ENCODE measurements around the gene WSB2. TPM values are rescaled to one million over a fixed set of nuclear protein-coding genes. Genes with fewer than 3 reads are reported as not detected.

WSB2 gene
- total RNA-seq, 1 experiment from 2014 or later: 112 TPM

- TF ChIP-seq CTCF (IDR thresholded peaks at IDR 0.05; ENCODE audit: unreplicated experiment): no peak
- CTCF ChIA-PET: no interaction called here
- no peaks in the 10 kb centered on the region for H3K4me1 Mint-ChIP-seq (ENCODE audit: low read depth, unreplicated experiment)
- DNase-seq: no peak
- no peak overlapping the region for H3K27ac Mint-ChIP-seq (ENCODE audit: unreplicated experiment)
- H3K36me3 Mint-ChIP-seq (ENCODE audit: insufficient read depth, unreplicated experiment): peaks cover 63% of the 10 kb centered on the region
- no peak overlapping the region for H3K4me3 Mint-ChIP-seq (ENCODE audit: low read depth, unreplicated experiment)
- H3K9me3 Mint-ChIP-seq (ENCODE audit: low read depth, unreplicated experiment): no peaks in the 10 kb centered on the region
- H3K27me3 Mint-ChIP-seq (ENCODE audit: unreplicated experiment): no peaks in the 10 kb centered on the region
- no TSS peak for BruUV-seq (replicated peaks)
- intact Hi-C loops (cut with micrococcal nuclease; ENCODE audit: unreplicated experiment): no loop called here
Measured at GRCh38 chr12:118044577-118044976, 16.4 kb downstream of the WSB2 start.

- H3K27me3 Mint-ChIP-seq (ENCODE audit: unreplicated experiment): no peaks in the 10 kb centered on the region
- intact Hi-C loops (cut with micrococcal nuclease; ENCODE audit: unreplicated experiment): no loop called here
- no peaks in the 10 kb centered on the region for H3K4me1 Mint-ChIP-seq (ENCODE audit: low read depth, unreplicated experiment)
- H3K36me3 Mint-ChIP-seq (ENCODE audit: insufficient read depth, unreplicated experiment): peaks cover 64% of the 10 kb centered on the region
- CTCF ChIA-PET: interaction anchor here (0.7 kb wide), 1 partner anchor 9 kb away, joined by 3 read pairs; no protein-coding TSS in a partner anchor
- no peaks in the 10 kb centered on the region for H3K9me3 Mint-ChIP-seq (ENCODE audit: low read depth, unreplicated experiment)
- no peak for DNase-seq
- BruUV-seq (replicated peaks): no TSS peak
- H3K4me3 Mint-ChIP-seq (ENCODE audit: low read depth, unreplicated experiment): no peak overlapping the region
- no peak for TF ChIP-seq CTCF (IDR thresholded peaks at IDR 0.05; ENCODE audit: unreplicated experiment)
- no peak overlapping the region for H3K27ac Mint-ChIP-seq (ENCODE audit: unreplicated experiment)
Measured at GRCh38 chr12:118044075-118044474, 16.9 kb downstream of the WSB2 start.

GRCh38 chr12:118042091-118042490 lies 18.9 kb downstream of the WSB2 start:
- no peaks in the 10 kb centered on the region for H3K9me3 Mint-ChIP-seq (ENCODE audit: low read depth, unreplicated experiment)
- H3K4me3 Mint-ChIP-seq (ENCODE audit: low read depth, unreplicated experiment): no peak overlapping the region
- H3K4me1 Mint-ChIP-seq (ENCODE audit: low read depth, unreplicated experiment): no peaks in the 10 kb centered on the region
- no peak for DNase-seq
- BruUV-seq (replicated peaks): no TSS peak
- TF ChIP-seq CTCF (IDR thresholded peaks at IDR 0.05; ENCODE audit: unreplicated experiment): no peak
- no peak overlapping the region for H3K27ac Mint-ChIP-seq (ENCODE audit: unreplicated experiment)
- no peaks in the 10 kb centered on the region for H3K27me3 Mint-ChIP-seq (ENCODE audit: unreplicated experiment)
- CTCF ChIA-PET: interaction anchor here (0.7 kb wide), 1 partner anchor 547 kb away, joined by 8 read pairs; no protein-coding TSS in a partner anchor
- H3K36me3 Mint-ChIP-seq (ENCODE audit: insufficient read depth, unreplicated experiment): peaks cover 73% of the 10 kb centered on the region
- intact Hi-C loops (cut with micrococcal nuclease; ENCODE audit: unreplicated experiment): no loop called here

- no peak for DNase-seq
- H3K9me3 Mint-ChIP-seq (ENCODE audit: low read depth, unreplicated experiment): no peaks in the 10 kb centered on the region
- no peak overlapping the region for H3K27ac Mint-ChIP-seq (ENCODE audit: unreplicated experiment)
- no peaks in the 10 kb centered on the region for H3K4me1 Mint-ChIP-seq (ENCODE audit: low read depth, unreplicated experiment)
- intact Hi-C loops (cut with micrococcal nuclease; ENCODE audit: unreplicated experiment): no loop called here
- no TSS peak for BruUV-seq (replicated peaks)
- CTCF ChIA-PET: no interaction called here
- peaks cover 84% of the 10 kb centered on the region for H3K36me3 Mint-ChIP-seq (ENCODE audit: insufficient read depth, unreplicated experiment)
- no peak overlapping the region for H3K4me3 Mint-ChIP-seq (ENCODE audit: low read depth, unreplicated experiment)
- no peak for TF ChIP-seq CTCF (IDR thresholded peaks at IDR 0.05; ENCODE audit: unreplicated experiment)
- H3K27me3 Mint-ChIP-seq (ENCODE audit: unreplicated experiment): no peaks in the 10 kb centered on the region
Measured at GRCh38 chr12:118038137-118038536, 22.8 kb downstream of the WSB2 start.

All from Calu3 (cell line).